GM18508 (cell line): Measurements from ENCODE around the gene ODAD4.
"Not testable (repeated sequence)": the region's sequence is repeated elsewhere in the genome, so short reads cannot be mapped to it uniquely, and the experiment has no call there.

ENCODE experiments used
- ATAC-seq: cut with Tn5 transposase; IDR thresholded peaks from one replicate; pipeline ENCODE4 v1.9.1; 2021; ENCODE audit warnings: moderate number of reproducible peaks; ENCODE audit not compliant: insufficient read depth, unreplicated experiment

Gene ODAD4

GRCh38 chr17:41912925-41913324 is 17.5 kb upstream of the ODAD4 start:
- no peak for ATAC-seq

GRCh38 chr17:41913798-41914197 is 16.6 kb upstream of the ODAD4 start:
- ATAC-seq, result no peak

- no peak for ATAC-seq
Measured at GRCh38 chr17:41914358-41914766, 16.1 kb upstream of the ODAD4 start.

- no peak for ATAC-seq
Measured at GRCh38 chr17:41915020-41915419, 15.4 kb upstream of the ODAD4 start.

- ATAC-seq, result no peak
Measured at GRCh38 chr17:41915566-41915965, 14.9 kb upstream of the ODAD4 start.

- ATAC-seq, result no peak
Measured at GRCh38 chr17:41917192-41917591, 13.2 kb upstream of the ODAD4 start.

- no peak for ATAC-seq
Measured at GRCh38 chr17:41917679-41918313, 12.6 kb upstream of the ODAD4 start.

GRCh38 chr17:41918314-41919164 is 11.9 kb upstream of the ODAD4 start, which contains the start of gene ACLY:
Gene ACLY (minus strand): TSS chr17:41918951. CDS start chr17:41913873, 5,078 bp downstream.
- no peak for ATAC-seq

- ATAC-seq, result no peak
Measured at GRCh38 chr17:41919165-41919817, 11.1 kb upstream of the ODAD4 start.

- ATAC-seq, result no peak
Measured at GRCh38 chr17:41919840-41920579, 10.4 kb upstream of the ODAD4 start.

GRCh38 chr17:41920580-41920955 is 9.8 kb upstream of the ODAD4 start:
- ATAC-seq, result no peak

- ATAC-seq, result no peak
Measured at GRCh38 chr17:41925991-41926590, 4.3 kb upstream of the ODAD4 start.

GRCh38 chr17:41928693-41929251 is 1.6 kb upstream of the ODAD4 start:
- no peak for ATAC-seq

- not testable (repeated sequence) for ATAC-seq
Measured at GRCh38 chr17:41930833-41931156, 378 bp downstream of the ODAD4 start.

- ATAC-seq, result not testable (repeated sequence)
Measured at GRCh38 chr17:41931715-41932114, 1.3 kb downstream of the ODAD4 start.

- no peak for ATAC-seq
Measured at GRCh38 chr17:41932816-41933389, 2.5 kb downstream of the ODAD4 start.

GRCh38 chr17:41935641-41936040 is 5.2 kb downstream of the ODAD4 start:
- no peak for ATAC-seq

GRCh38 chr17:41937970-41938954 is 7.8 kb downstream of the ODAD4 start:
- ATAC-seq, result no peak
